GM19035 (cell line): ENCODE results near the gene LAMA5.

ENCODE experiments used
- ATAC-seq: cut with Tn5 transposase; IDR thresholded peaks from one replicate; pipeline ENCODE4 v1.9.1; 2021; ENCODE audit not compliant: unreplicated experiment

The LAMA5 gene

DNA sequence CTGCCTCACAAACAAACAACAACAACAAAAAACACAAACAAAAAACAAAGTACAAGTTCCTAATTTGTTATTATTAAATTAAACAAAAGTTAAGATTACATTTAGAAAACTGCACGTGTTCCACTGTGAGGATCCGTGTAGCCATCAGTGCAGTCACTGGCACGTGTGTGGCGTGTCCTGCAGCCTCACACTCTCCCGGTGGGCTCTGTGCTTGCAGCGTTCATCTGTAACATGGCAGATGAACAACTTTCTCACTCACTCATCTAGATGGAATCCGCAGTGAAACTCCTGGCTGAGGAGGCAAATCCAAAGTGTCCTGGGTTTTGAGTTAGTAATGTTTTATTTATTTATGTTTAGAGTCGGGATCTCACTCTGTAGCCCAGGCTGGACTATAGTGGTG is 77.2 kb downstream of the LAMA5 start:
- ATAC-seq: no peak

- no peak for ATAC-seq
These were observed 78.0 kb downstream of the LAMA5 start for GRCh38 chr20:62289131-62289530.

GRCh38 chr20:62288535-62289105 is 78.5 kb downstream of the LAMA5 start:
- ATAC-seq: no peak

GRCh38 chr20:62287759-62288534 is 79.2 kb downstream of the LAMA5 start:
- ATAC-seq: no peak

DNA sequence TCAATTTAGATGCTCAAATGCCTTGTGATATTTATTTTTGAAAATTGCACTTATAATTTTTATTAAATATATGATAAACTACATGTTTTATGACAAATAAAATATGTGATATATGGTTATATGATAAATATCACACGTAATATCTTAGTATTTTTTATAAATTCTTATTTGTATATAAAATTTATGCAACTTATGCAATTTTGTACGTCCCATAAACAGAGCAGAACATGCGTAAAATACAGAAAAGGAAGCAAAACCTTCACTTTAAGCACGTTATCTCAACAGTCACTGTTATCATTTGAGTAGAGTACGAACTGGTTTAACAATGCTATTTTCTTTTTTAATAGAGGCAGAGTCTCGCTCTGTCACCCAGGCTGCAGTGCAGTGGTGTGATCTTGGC is 80.0 kb downstream of the LAMA5 start:
- ATAC-seq: no peak

DNA sequence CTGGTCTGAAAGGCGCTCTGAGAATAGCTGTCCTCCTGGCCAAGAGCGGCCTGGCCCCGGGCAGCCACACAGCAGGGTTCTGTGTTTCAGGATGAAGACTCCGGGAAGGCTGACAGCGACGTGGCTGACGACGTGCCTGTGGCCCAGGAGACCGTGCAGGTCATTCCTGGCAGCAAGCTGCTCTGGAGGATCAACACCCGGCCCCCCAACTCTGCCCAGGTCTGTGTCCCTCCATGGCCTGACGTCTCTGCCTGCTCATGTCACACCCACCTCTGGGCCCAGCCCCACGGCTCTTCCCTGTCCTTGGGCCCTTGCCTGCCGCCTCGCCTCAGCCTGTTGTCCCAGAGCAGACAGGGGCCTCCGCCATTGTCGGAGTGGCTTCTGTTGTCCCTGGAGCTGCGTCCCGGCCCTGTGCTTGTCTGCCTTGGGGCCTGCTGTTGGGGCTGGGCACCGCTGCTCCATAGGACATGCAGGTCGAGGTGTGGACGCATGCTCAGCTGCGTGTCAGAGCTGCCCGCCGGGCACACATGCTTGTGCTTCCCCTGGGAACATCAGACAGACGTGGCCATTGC is 80.5 kb downstream of the LAMA5 start:
- ATAC-seq: no peak

- no peak for ATAC-seq
These were observed 81.4 kb downstream of the LAMA5 start for GRCh38 chr20:62285722-62286121.

DNA sequence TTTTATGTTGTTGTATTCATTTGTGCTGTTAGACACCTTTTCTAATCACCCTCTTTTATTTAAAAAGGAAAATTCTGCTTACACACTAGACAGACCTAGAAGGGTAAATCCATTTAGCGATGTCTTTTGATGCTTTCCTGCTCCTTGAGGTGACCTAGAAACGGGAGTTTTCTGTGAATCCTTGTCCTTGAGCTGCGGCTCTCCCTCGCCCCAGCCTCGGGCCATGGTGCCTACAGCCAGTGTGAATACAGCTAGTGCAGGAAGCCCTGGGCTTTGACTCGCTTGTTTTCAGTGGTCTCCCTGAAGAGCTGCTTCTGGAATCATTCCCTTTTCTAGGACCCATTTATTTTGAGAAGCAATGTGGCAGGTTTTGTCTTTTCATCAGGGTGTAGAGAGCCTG is 82.0 kb downstream of the LAMA5 start:
- ATAC-seq: no peak

- ATAC-seq: no peak
These were observed 82.7 kb downstream of the LAMA5 start for GRCh38 chr20:62284448-62284847.

DNA sequence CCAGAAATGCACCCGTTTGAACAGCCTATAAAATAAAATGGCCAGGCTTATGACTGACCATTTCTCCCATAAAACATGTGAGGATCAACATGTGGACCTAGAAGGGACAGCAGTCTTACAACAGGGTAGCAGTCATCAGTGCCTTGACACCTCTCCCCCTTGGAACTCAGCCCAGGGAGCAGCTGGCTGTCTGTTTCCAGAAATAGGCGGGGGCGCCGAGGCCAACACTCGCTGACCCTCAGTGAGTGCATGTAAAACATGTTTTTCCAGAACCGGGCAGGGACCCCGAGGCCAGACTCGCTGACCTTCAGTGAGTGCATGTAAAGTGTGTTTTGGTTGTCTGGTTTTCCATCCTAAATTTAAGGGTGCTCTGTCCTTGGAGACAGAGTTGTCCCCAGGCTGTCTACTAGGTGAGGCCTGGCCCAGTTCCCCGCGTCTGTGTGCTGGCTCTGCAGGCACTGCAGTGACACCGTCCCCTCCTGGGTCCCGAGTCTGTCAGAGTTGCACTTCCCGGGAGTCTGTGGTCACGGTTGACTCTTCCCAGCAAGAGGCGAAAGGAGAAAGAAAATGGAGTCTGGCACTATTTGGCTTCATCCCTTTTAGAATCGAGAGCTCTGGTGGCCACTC is 84.1 kb downstream of the LAMA5 start:
- no peak for ATAC-seq

DNA sequence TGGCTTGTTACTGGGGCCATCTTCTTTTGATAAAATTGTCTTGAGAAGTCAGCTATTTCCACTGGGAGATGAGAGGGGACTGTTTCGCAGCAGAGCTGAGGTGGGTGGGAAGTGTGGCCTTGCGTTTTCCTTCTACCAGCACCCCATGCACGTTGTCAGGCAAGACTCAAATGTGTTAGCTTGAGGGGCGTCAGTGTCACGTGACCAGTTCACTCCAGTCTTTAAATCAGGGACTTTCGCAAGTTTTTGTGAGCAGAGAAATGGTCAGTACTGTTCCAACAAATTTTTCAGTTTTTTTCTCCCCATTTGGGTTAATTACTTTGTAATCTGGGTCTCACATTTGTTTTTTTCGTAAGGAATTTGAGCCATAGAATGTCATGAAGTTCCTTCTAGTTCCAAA is 85.0 kb downstream of the LAMA5 start:
- ATAC-seq: no peak

GRCh38 chr20:62281161-62281933 is 85.8 kb downstream of the LAMA5 start:
- no peak for ATAC-seq

DNA sequence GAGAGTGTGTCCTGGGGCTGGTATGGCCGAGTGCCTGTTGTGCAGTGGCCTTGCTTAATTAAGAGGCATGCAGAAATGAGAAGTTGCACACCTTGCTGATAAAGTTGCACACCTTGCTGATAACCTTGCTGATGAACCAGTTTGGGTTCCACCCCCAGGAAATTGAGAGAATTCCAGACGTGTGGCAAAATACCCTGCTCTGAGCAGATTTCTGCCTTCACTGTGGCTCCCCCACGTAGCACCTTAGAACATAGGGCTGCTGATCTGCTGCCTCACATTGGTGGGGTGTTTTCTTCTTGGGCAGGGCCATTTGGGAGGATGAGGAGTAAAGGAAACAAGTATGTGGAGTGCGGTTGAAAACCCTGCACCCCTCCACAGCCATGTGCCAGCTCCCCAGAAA is 86.8 kb downstream of the LAMA5 start:
- no peak for ATAC-seq

DNA sequence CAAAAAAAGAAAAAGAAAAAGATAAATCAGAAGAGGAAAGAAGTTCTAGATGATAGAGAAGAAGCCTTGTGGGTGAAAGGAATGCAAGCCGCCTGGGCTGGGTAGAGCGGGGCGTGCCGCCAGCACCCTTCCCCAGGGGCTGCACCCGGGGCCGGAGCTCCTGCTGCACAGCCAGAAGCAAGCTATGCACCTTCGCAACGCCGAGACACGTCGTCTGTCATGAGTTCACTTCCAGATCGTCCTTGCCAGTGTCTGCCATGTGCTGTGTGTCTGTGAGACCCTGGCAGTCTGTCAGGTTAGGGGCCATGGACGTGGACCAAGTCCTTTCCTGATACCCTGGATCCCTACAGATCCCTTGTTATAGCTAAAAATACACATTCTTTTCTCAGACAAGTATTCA is 89.9 kb downstream of the LAMA5 start:
- ATAC-seq: no peak

DNA sequence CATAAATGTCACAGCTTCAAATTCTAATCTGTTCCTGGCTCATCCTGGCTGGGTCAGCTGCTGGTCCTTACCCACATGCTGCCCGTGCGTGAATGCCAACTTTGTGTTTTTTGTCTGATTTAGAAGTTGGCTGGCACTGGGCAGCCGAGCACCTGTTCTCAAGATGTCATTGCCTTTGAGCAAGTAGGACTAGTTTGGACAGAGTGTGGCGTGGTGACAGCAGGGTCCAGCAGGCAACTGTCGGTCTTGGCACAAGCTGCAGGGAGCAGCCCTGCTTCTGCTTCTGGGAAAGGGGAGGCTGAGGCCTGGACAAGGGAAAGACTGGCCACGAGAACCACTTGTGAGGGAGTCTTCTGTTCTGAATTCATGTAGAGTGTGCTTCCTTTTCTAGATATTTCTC is 90.7 kb downstream of the LAMA5 start:
- ATAC-seq: no peak

DNA sequence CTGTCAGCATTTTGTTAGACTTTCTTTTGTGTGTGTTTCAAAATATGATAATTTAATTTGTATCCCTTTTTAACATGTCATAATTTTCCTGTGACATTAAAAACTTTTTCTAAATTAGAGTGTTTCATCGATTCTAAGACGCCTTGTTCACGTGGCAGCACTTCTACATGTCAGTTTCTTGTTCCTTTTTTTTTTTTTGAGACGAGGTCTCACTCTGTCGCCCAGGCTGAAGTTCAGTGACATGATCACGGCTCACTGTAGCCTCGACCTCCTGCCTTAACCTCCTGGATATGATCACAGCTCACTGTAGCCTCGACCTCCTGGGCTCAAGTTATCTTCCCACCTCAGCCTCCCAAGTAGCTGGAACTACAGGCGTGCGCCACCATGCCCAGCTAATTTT is 91.9 kb downstream of the LAMA5 start:
- no peak for ATAC-seq

- ATAC-seq: no peak
These were observed 92.7 kb downstream of the LAMA5 start for GRCh38 chr20:62274332-62274950.

- no peak for ATAC-seq
These were observed 93.7 kb downstream of the LAMA5 start for GRCh38 chr20:62273416-62273815.

- no peak for ATAC-seq
These were observed 94.9 kb downstream of the LAMA5 start for GRCh38 chr20:62272200-62272599.

- ATAC-seq: no peak
These were observed 97.2 kb downstream of the LAMA5 start for GRCh38 chr20:62269871-62270270.

- ATAC-seq: no peak
These were observed 97.7 kb downstream of the LAMA5 start for GRCh38 chr20:62269378-62269777.
